DMS153 treated with DMSO at 0.1 percent for 48 hours (cell line): ENCODE measurements around the gene ARF1.
A peak's percentile ranks its signal among the peaks of the same experiment; 100 is the strongest.

ENCODE experiments used
- DNase-seq: peaks from one replicate; lab custom pipeline; 2025; ENCODE audit not compliant: unreplicated experiment; lab: John Stamatoyannopoulos, UW

ARF1 gene

GRCh38 chr1:228082214-228082917, at the start of gene ARF1:
Gene ARF1, plus strand, starts transcription at chr1:228082708. Its CDS starts 14,407 bp downstream, at chr1:228097115.
- DNase-seq = peak; percentile 96

GRCh38 chr1:228033376-228033775, 49.1 kb upstream of the ARF1 start:
- no peak for DNase-seq

- DNase-seq = no peak
Observed at GRCh38 chr1:228034954-228035837, 47.3 kb upstream of the ARF1 start.

GRCh38 chr1:228035844-228036243, 46.7 kb upstream of the ARF1 start:
- no peak for DNase-seq

GRCh38 chr1:228036701-228037231, 45.7 kb upstream of the ARF1 start:
- no peak for DNase-seq

GRCh38 chr1:228037401-228038386, 44.8 kb upstream of the ARF1 start:
- DNase-seq = no peak

GRCh38 chr1:228038387-228039005, 44.0 kb upstream of the ARF1 start:
- DNase-seq = no peak

GRCh38 chr1:228039006-228039903, 43.3 kb upstream of the ARF1 start:
- DNase-seq = no peak

GRCh38 chr1:228039986-228040385, 42.5 kb upstream of the ARF1 start:
- no peak for DNase-seq

- DNase-seq = no peak
Observed at GRCh38 chr1:228041316-228041715, 41.2 kb upstream of the ARF1 start.

- DNase-seq = no peak
Observed at GRCh38 chr1:228042508-228042907, 40.0 kb upstream of the ARF1 start.

- DNase-seq = no peak
Observed at GRCh38 chr1:228043281-228043848, 39.1 kb upstream of the ARF1 start.

GRCh38 chr1:228044961-228045360, 37.5 kb upstream of the ARF1 start:
- DNase-seq = no peak

- DNase-seq = no peak
Observed at GRCh38 chr1:228045405-228045804, 37.1 kb upstream of the ARF1 start.

GRCh38 chr1:228045871-228046270, 36.6 kb upstream of the ARF1 start:
- DNase-seq = no peak

GRCh38 chr1:228046421-228047182, 35.9 kb upstream of the ARF1 start:
- no peak for DNase-seq

GRCh38 chr1:228047183-228047466, 35.4 kb upstream of the ARF1 start:
- DNase-seq = no peak

- DNase-seq = no peak
Observed at GRCh38 chr1:228048120-228048519, 34.4 kb upstream of the ARF1 start.
